ENCODE measurements around the gene LCE2A.

GRCh38 chr1:152683846-152684245, 14.3 kb upstream of the LCE2A start:
- no peak for TF ChIP-seq POLR2A (IDR thresholded peaks at IDR 0.05)
- no peak for TF ChIP-seq CTCF (IDR thresholded peaks at IDR 0.05)
